Measurements from ENCODE around the gene WNK2. TPM values are rescaled to one million over a fixed set of nuclear protein-coding genes. Genes with fewer than 3 reads are reported as not detected.

Gene WNK2
- total RNA-seq, 1 donor from 2014 or later = 1.9 TPM

GRCh38 chr9:93181672-93182435 is 2.1 kb upstream of the WNK2 start:
- Histone ChIP-seq H3K27ac (ENCODE audit: low read depth, low read length) (no peak overlapping the region), H3K36me3 (ENCODE audit: insufficient read depth, low read length) (no peaks in the 10 kb centered on the region), H4K20me1 (ENCODE audit: insufficient read depth, low read length) (no peaks in the 10 kb centered on the region), H3K4me2 (ENCODE audit: low read length) (no peak overlapping the region), H3K4me1 (ENCODE audit: insufficient read depth, low read length) (no peaks in the 10 kb centered on the region), H3K4me3 (ENCODE audit: insufficient read depth, low read depth, low read length) (no peak overlapping the region), H3K9me3 (ENCODE audit: insufficient read depth, low read depth, low read length) (no peaks in the 10 kb centered on the region), H3K79me2 (ENCODE audit: insufficient read depth, low read length) (no peaks in the 10 kb centered on the region), H3K27me3 (ENCODE audit: insufficient read depth, low read length) (peaks cover 29% of the 10 kb centered on the region), H3K9ac (ENCODE audit: low read length) (no peak overlapping the region), H2AFZ (ENCODE audit: low read depth, low read length) (no peak overlapping the region)
- Mint-ChIP-seq H3K4me1 (ENCODE audit: low read depth, unreplicated experiment) (no peaks in the 10 kb centered on the region), H3K27me3 (ENCODE audit: low read depth, unreplicated experiment) (peaks cover 67% of the 10 kb centered on the region), H3K27ac (ENCODE audit: unreplicated experiment) (no peak overlapping the region), H3K36me3 (ENCODE audit: low read depth, unreplicated experiment) (no peaks in the 10 kb centered on the region), H3K4me3 (ENCODE audit: unreplicated experiment) (no peak overlapping the region), H3K9me3 (ENCODE audit: unreplicated experiment) (peaks cover 5% of the 10 kb centered on the region)
- DNase-seq (ENCODE audit: low read depth) = no peak
- TF ChIP-seq EZH2 (IDR thresholded peaks at IDR 0.05; ENCODE audit: insufficient read depth, low read length) (no peak), CTCF (IDR thresholded peaks at IDR 0.05; ENCODE audit: insufficient read depth, low read depth, low read length) (no peak)
- FAIRE-seq = no peak

- H3K27ac Mint-ChIP-seq (ENCODE audit: unreplicated experiment) = no peak overlapping the region
- peaks cover 35% of the 10 kb centered on the region for H3K27me3 ChIP-seq (ENCODE audit: insufficient read depth, low read length)
Measured at GRCh38 chr9:93182572-93182971, 1.4 kb upstream of the WNK2 start.

More at GRCh38 chr9:93182572-93182971, 1.4 kb upstream of the WNK2 start:
- Mint-ChIP-seq H3K27me3 (ENCODE audit: low read depth, unreplicated experiment) (peaks cover 74% of the 10 kb centered on the region), H3K4me3 (ENCODE audit: unreplicated experiment) (no peak overlapping the region), H3K36me3 (ENCODE audit: low read depth, unreplicated experiment) (no peaks in the 10 kb centered on the region), H3K4me1 (ENCODE audit: low read depth, unreplicated experiment) (no peaks in the 10 kb centered on the region), H3K9me3 (ENCODE audit: unreplicated experiment) (peaks cover 5% of the 10 kb centered on the region)
- Histone ChIP-seq H3K4me2 (ENCODE audit: low read length) (no peak overlapping the region), H3K4me3 (ENCODE audit: insufficient read depth, low read depth, low read length) (no peak overlapping the region), H3K27ac (ENCODE audit: low read depth, low read length) (no peak overlapping the region), H3K9me3 (ENCODE audit: insufficient read depth, low read depth, low read length) (no peaks in the 10 kb centered on the region), H3K79me2 (ENCODE audit: insufficient read depth, low read length) (no peaks in the 10 kb centered on the region), H2AFZ (ENCODE audit: low read depth, low read length) (no peak overlapping the region), H3K9ac (ENCODE audit: low read length) (no peak overlapping the region), H3K36me3 (ENCODE audit: insufficient read depth, low read length) (no peaks in the 10 kb centered on the region), H3K4me1 (ENCODE audit: insufficient read depth, low read length) (no peaks in the 10 kb centered on the region), H4K20me1 (ENCODE audit: insufficient read depth, low read length) (no peaks in the 10 kb centered on the region)
- FAIRE-seq = no peak
- DNase-seq (ENCODE audit: low read depth) = no peak
- TF ChIP-seq EZH2 (IDR thresholded peaks at IDR 0.05; ENCODE audit: insufficient read depth, low read length) (no peak), CTCF (IDR thresholded peaks at IDR 0.05; ENCODE audit: insufficient read depth, low read depth, low read length) (no peak)
